Colonic mucosa (tissue), 4 donors: ENCODE data around the gene CKB. TPM values are rescaled to one million over a fixed set of nuclear protein-coding genes. Genes with fewer than 3 reads are reported as not detected.
"Not testable (repeated sequence)": the region's sequence is repeated elsewhere in the genome, so short reads cannot be mapped to it uniquely, and the experiment has no call there.

Experiments
- DNase-seq: peaks from one replicate; pipeline ENCODE4 v3.0.0-alpha.2; 2020
- H3K27ac ChIP-seq: fragments of 200-600 bp; one replicate; pipeline ENCODE4 v1.8.0; 2021
- H3K27me3 ChIP-seq: fragments of 200-600 bp; one replicate; pipeline ENCODE4 v1.8.0; 2021
- H3K36me3 ChIP-seq: fragments of 200-600 bp; one replicate; pipeline ENCODE4 v1.8.0; 2021
- H3K4me1 ChIP-seq: fragments of 200-600 bp; one replicate; pipeline ENCODE4 v1.8.0; 2021; ENCODE audit warnings: mild to moderate bottlenecking
- H3K4me3 ChIP-seq: fragments of 200-600 bp; one replicate; pipeline ENCODE4 v1.8.0; 2021
- H3K9ac ChIP-seq, 2 donors: one replicate each; pipeline ENCODE4 v1.7.0; 2013; ENCODE audit warnings: control low read depth in 2 of 2, low read depth in 2 of 2, low read length in 2 of 2
- H3K9me3 ChIP-seq: fragments of 200-600 bp; one replicate; pipeline ENCODE4 v1.8.0; 2021
- CTCF ChIP-seq: fragments of 200-600 bp; IDR thresholded peaks from one replicate; pipeline ENCODE4 v1.8.0; 2022; ENCODE audit warnings: antibody characterized with exemption, mild to moderate bottlenecking
- intact Hi-C: fragments of 100-400 bp; cut with DNase I; formaldehyde crosslinking; loops from one replicate; pipeline ENCODE4 v1.14.1; 2022
- total RNA-seq, 2 donors: library from RNA; stranded (reverse); fragmentation: NEBNext Ultra II Directional in 1 of 2; extraction: Animal tissue kit (Norgen Biotek cat#: 25700) in 1 of 2; gene quantifications; one replicate each; pipeline ENCODE4 v1.2.1, GENCODE V29; 2021
- donor health status: healthy.
- donor health status: DM: no; HTN: no; CAD: no.
- donor health status: DM: no; HTN: no; CAD: no.

Gene CKB
- total RNA-seq, 2 donors from 2014 or later, result 1,501 to 4,641 TPM

- Histone ChIP-seq H3K9ac (no peak overlapping the region), H3K4me3 (no peak overlapping the region), H3K9me3 (no peaks in the 10 kb centered on the region), H3K4me1 (peaks cover 15% of the 10 kb centered on the region), H3K36me3 (no peaks in the 10 kb centered on the region), H3K27ac (no peak overlapping the region), H3K27me3 (no peaks in the 10 kb centered on the region)
- no peak for DNase-seq
- TF ChIP-seq CTCF, result no peak
- intact Hi-C loops, result loop anchor here (2.0 kb wide), 1 partner anchor 30 kb away; no protein-coding TSS in a partner anchor
Observed at GRCh38 chr14:103517174-103517566, 5.5 kb downstream of the CKB start.

- Histone ChIP-seq H3K27me3 (no peaks in the 10 kb centered on the region), H3K4me3 (no peak overlapping the region), H3K4me1 (peaks cover 15% of the 10 kb centered on the region), H3K9ac (no peak overlapping the region), H3K27ac (no peak overlapping the region), H3K9me3 (no peaks in the 10 kb centered on the region), H3K36me3 (no peaks in the 10 kb centered on the region)
- intact Hi-C loops, result loop anchor here (2.0 kb wide), 1 partner anchor 30 kb away; no protein-coding TSS in a partner anchor
- DNase-seq, result no peak
- TF ChIP-seq CTCF, result no peak
Observed at GRCh38 chr14:103516426-103517173, 6.0 kb downstream of the CKB start.

GRCh38 chr14:103514596-103515421 is 7.8 kb downstream of the CKB start:
- H3K27ac ChIP-seq, result no peak overlapping the region
- no peaks in the 10 kb centered on the region for H3K27me3 ChIP-seq
- TF ChIP-seq CTCF, result no peak
- no peak overlapping the region for H3K4me3 ChIP-seq
- intact Hi-C loops, result no loop called here
- H3K36me3 ChIP-seq, result no peaks in the 10 kb centered on the region
- no peak overlapping the region for H3K9ac ChIP-seq
- H3K9me3 ChIP-seq, result no peaks in the 10 kb centered on the region
- peaks cover 15% of the 10 kb centered on the region for H3K4me1 ChIP-seq
- no peak for DNase-seq

GRCh38 chr14:103512701-103513611 is 9.7 kb downstream of the CKB start:
- Histone ChIP-seq H3K27me3 (no peaks in the 10 kb centered on the region), H3K36me3 (no peaks in the 10 kb centered on the region), H3K4me3 (no peak overlapping the region), H3K27ac (peak overlapping the region; percentile 45), H3K4me1 (peaks cover 8% of the 10 kb centered on the region), H3K9me3 (no peaks in the 10 kb centered on the region), H3K9ac (peak overlapping the region in 1 of 2 donors; percentile 56)
- peak; percentile 68 for DNase-seq
- no peak for TF ChIP-seq CTCF
- intact Hi-C loops, result no loop called here

- H3K4me3 ChIP-seq, H3K9me3 ChIP-seq, H3K4me1 ChIP-seq, DNase-seq, H3K27me3 ChIP-seq, intact Hi-C loops, H3K36me3 ChIP-seq: not testable (repeated sequence)
- H3K9ac ChIP-seq, result peak overlapping the region in 1 of 2 donors; percentile 56
- H3K27ac ChIP-seq, result peak overlapping the region; percentile 45
Observed at GRCh38 chr14:103512180-103512579, 10.4 kb downstream of the CKB start.
